ENCODE results near the gene DNAJC15. TPM values are rescaled to one million over a fixed set of nuclear protein-coding genes. Genes with fewer than 3 reads are reported as not detected.

The DNAJC15 gene
- total RNA-seq, 1 donor from 2014 or later = 17.0 TPM

DNA sequence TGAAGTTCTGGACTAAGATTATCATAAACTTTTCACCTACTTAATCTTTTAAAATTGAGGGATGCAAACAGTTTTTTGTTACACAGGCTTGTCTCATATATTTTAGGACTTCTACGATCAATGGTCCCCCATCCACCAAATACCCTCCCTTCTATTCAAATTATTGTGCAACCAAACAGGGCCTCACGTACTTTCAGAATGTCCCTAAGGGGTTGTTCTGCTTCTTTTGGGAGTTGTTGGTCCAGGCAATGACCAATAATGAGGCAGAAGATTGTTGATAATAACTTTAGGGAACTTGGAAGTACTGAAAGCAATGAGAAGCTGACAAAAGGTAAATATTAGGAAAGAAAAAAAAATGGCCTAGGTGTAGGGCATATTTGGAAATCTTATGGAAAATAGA, 2.9 kb downstream of the DNAJC15 start:
- TF ChIP-seq, protein P1, sequence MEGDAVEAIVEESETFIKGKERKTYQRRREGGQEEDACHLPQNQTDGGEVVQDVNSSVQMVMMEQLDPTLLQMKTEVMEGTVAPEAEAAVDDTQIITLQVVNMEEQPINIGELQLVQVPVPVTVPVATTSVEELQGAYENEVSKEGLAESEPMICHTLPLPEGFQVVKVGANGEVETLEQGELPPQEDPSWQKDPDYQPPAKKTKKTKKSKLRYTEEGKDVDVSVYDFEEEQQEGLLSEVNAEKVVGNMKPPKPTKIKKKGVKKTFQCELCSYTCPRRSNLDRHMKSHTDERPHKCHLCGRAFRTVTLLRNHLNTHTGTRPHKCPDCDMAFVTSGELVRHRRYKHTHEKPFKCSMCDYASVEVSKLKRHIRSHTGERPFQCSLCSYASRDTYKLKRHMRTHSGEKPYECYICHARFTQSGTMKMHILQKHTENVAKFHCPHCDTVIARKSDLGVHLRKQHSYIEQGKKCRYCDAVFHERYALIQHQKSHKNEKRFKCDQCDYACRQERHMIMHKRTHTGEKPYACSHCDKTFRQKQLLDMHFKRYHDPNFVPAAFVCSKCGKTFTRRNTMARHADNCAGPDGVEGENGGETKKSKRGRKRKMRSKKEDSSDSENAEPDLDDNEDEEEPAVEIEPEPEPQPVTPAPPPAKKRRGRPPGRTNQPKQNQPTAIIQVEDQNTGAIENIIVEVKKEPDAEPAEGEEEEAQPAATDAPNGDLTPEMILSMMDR (IDR thresholded peaks at IDR 0.05) = no peak
- intact Hi-C loops (cut with DNase I) = no loop called here
- no peak for ATAC-seq
- no peak overlapping the region for H3K4me3 ChIP-seq
- DNase-seq = no peak
- no peaks in the 10 kb centered on the region for H3K27me3 ChIP-seq (ENCODE audit: low read depth)
- no peak overlapping the region for H3K27ac ChIP-seq
- no peaks in the 10 kb centered on the region for H3K9me3 ChIP-seq
- peaks cover 16% of the 10 kb centered on the region for H3K36me3 ChIP-seq
- H3K4me1 ChIP-seq = peaks cover 27% of the 10 kb centered on the region

GRCh38 chr13:43030548-43030947, 7.2 kb downstream of the DNAJC15 start:
- Histone ChIP-seq H3K4me1 (peaks cover 12% of the 10 kb centered on the region), H3K27ac (no peak overlapping the region), H3K36me3 (peaks cover 16% of the 10 kb centered on the region), H3K4me3 (no peak overlapping the region), H3K27me3 (ENCODE audit: low read depth) (no peaks in the 10 kb centered on the region), H3K9me3 (no peaks in the 10 kb centered on the region)
- TF ChIP-seq, protein P1 (IDR thresholded peaks at IDR 0.05) = no peak
- no peak for ATAC-seq
- intact Hi-C loops (cut with DNase I) = no loop called here
- DNase-seq = no peak

DNA sequence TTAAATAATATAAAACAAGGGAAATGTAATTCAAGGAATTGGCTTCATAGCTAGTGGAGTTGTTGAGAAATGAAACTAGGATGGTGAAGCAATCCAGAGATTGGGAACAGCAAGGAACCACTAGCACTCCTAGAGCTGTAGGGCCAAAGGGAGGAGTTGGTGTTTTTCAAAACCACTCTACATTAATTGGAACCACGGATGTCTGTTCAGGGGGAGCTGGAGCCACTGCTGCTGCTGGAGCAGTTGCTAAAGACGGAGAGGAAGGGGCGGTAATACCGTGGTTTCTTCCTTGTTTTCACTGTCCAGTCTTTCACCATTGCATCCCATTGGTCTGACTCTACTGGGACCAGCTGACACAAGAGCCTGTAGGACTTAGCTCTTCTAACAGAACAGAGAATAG, 8.5 kb downstream of the DNAJC15 start:
- H3K27ac ChIP-seq = no peak overlapping the region
- H3K9me3 ChIP-seq = no peaks in the 10 kb centered on the region
- H3K36me3 ChIP-seq = peaks cover 16% of the 10 kb centered on the region
- intact Hi-C loops (cut with DNase I) = no loop called here
- ATAC-seq (peak; percentile 35 to 59), DNase-seq (no peak)
- no peaks in the 10 kb centered on the region for H3K27me3 ChIP-seq (ENCODE audit: low read depth)
- H3K4me3 ChIP-seq = no peak overlapping the region
- TF ChIP-seq, protein P1 (IDR thresholded peaks at IDR 0.05) = no peak
- peaks cover 10% of the 10 kb centered on the region for H3K4me1 ChIP-seq

GRCh38 chr13:43033038-43033437, 9.7 kb downstream of the DNAJC15 start:
- DNase-seq (no peak), ATAC-seq (no peak)
- Histone ChIP-seq H3K27me3 (ENCODE audit: low read depth) (no peaks in the 10 kb centered on the region), H3K4me3 (no peak overlapping the region), H3K27ac (no peak overlapping the region), H3K9me3 (no peaks in the 10 kb centered on the region), H3K36me3 (peaks cover 10% of the 10 kb centered on the region), H3K4me1 (peaks cover 12% of the 10 kb centered on the region)
- intact Hi-C loops (cut with DNase I) = no loop called here
- TF ChIP-seq, protein P1 (IDR thresholded peaks at IDR 0.05) = no peak

DNA sequence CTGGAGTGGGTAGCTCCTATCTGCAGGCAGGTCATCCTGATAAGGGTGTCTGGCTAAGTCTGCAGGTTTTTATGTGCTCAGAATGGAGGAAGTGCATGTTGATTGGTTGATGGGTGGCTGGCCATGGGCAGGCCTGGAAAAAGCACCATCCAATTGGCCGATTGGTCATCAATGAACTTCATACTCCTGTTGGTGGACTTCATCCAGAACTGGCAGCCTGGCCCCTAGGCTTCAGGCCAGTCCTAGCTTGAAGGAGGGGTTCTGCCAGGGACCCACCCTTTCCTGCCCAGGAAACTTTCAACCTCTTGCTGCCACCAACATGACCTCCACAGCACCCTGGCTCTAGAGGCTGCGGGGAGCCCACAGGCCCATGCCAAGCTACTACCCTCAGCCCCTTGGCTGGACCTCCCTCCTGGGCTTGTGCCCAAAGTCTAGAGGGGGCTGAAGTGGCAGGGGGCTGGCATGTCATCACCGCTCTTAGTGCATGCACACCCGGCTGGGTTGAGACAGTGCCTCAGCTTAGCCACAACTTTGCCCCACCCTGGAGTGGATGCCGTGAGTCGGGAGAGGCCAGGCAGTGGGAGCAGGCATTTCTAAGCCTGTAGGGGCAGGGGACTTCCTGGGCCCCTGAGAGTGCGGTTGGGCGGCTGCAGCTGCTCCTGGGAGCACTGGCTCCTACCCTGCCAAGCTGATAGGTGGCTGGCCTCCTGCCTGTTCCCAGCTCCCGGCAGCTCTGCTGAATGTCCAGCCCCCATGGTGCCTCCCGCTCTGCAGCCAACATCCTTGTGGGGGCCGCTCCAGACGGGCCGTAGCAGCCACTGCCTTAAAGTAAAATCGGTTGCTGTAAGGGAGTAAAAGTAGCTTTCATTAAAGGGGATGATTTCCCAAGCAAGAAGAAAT, 13.2 kb downstream of the DNAJC15 start:
- TF ChIP-seq, protein P1 (IDR thresholded peaks at IDR 0.05) = no peak
- H3K27ac ChIP-seq = no peak overlapping the region
- no peak for DNase-seq
- no peak overlapping the region for H3K4me3 ChIP-seq
- H3K36me3 ChIP-seq = no peaks in the 10 kb centered on the region
- peaks cover 15% of the 10 kb centered on the region for H3K4me1 ChIP-seq
- ATAC-seq = peak; percentile 50 to 58
- H3K27me3 ChIP-seq (ENCODE audit: low read depth) = no peaks in the 10 kb centered on the region
- H3K9me3 ChIP-seq = no peaks in the 10 kb centered on the region
- intact Hi-C loops (cut with DNase I) = no loop called here
